Activated CD4-positive, alpha-beta T cell treated with anti-CD3 and anti-CD28 coated beads, Interleukin-10, Interleukin-2, amounts not matched to agents 100 ng/mL and 50 ng/mL, durations not matched to agents 16 hours and 8 hours (primary cell): ENCODE data around the gene TRIP4.
"Not testable (repeated sequence)": the region's sequence is repeated elsewhere in the genome, so short reads cannot be mapped to it uniquely, and the experiment has no call there.

Source experiments
- DNase-seq: peaks from one replicate; pipeline ENCODE4 v3.0.0-alpha.2; 2020

TRIP4 gene

GRCh38 chr15:64383760-64384159, 3.9 kb upstream of the TRIP4 start:
- DNase-seq, result no peak

GRCh38 chr15:64386291-64386690, 1.3 kb upstream of the TRIP4 start:
- no peak for DNase-seq

- DNase-seq, result no peak
Observed at GRCh38 chr15:64389036-64389435, 1.4 kb downstream of the TRIP4 start.

GRCh38 chr15:64392471-64392870, 4.8 kb downstream of the TRIP4 start:
- DNase-seq, result not testable (repeated sequence)

- no peak for DNase-seq
Observed at GRCh38 chr15:64396789-64397188, 9.2 kb downstream of the TRIP4 start.

- no peak for DNase-seq
Observed at GRCh38 chr15:64398575-64398974, 10.9 kb downstream of the TRIP4 start.

- no peak for DNase-seq
Observed at GRCh38 chr15:64400583-64400982, 12.9 kb downstream of the TRIP4 start.

- DNase-seq, result no peak
Observed at GRCh38 chr15:64412216-64412615, 24.6 kb downstream of the TRIP4 start.

- no peak for DNase-seq
Observed at GRCh38 chr15:64422697-64423096, 35.1 kb downstream of the TRIP4 start.

- no peak for DNase-seq
Observed at GRCh38 chr15:64423970-64424369, 36.3 kb downstream of the TRIP4 start.

- DNase-seq, result no peak
Observed at GRCh38 chr15:64425221-64425620, 37.6 kb downstream of the TRIP4 start.

- DNase-seq, result no peak
Observed at GRCh38 chr15:64426845-64427465, 39.3 kb downstream of the TRIP4 start.

GRCh38 chr15:64429448-64429847, 41.8 kb downstream of the TRIP4 start:
- peak; percentile 17 for DNase-seq

GRCh38 chr15:64430000-64430735, 42.5 kb downstream of the TRIP4 start:
- peak; percentile 75 for DNase-seq

GRCh38 chr15:64437982-64438381, 50.3 kb downstream of the TRIP4 start:
- no peak for DNase-seq

GRCh38 chr15:64438653-64439447, 51.2 kb downstream of the TRIP4 start:
- no peak for DNase-seq

- no peak for DNase-seq
Observed at GRCh38 chr15:64441852-64442251, 54.2 kb downstream of the TRIP4 start.

GRCh38 chr15:64443016-64443415, 55.4 kb downstream of the TRIP4 start:
- DNase-seq, result no peak

- peak; percentile 79 for DNase-seq
Observed at GRCh38 chr15:64443747-64444621, 56.3 kb downstream of the TRIP4 start.

- DNase-seq, result no peak
Observed at GRCh38 chr15:64444836-64445235, 57.2 kb downstream of the TRIP4 start.

- DNase-seq, result no peak
Observed at GRCh38 chr15:64447536-64448315, 60.1 kb downstream of the TRIP4 start.
